HG02642 (cell line): ENCODE data around the gene NEK6.
A peak's percentile ranks its signal among the peaks of the same experiment; 100 is the strongest.

Source experiments
- ATAC-seq: cut with Tn5 transposase; IDR thresholded peaks from one replicate; pipeline ENCODE4 v1.9.1; 2021; ENCODE audit warnings: mild to moderate bottlenecking; ENCODE audit not compliant: unreplicated experiment, poor library complexity

The NEK6 gene

DNA sequence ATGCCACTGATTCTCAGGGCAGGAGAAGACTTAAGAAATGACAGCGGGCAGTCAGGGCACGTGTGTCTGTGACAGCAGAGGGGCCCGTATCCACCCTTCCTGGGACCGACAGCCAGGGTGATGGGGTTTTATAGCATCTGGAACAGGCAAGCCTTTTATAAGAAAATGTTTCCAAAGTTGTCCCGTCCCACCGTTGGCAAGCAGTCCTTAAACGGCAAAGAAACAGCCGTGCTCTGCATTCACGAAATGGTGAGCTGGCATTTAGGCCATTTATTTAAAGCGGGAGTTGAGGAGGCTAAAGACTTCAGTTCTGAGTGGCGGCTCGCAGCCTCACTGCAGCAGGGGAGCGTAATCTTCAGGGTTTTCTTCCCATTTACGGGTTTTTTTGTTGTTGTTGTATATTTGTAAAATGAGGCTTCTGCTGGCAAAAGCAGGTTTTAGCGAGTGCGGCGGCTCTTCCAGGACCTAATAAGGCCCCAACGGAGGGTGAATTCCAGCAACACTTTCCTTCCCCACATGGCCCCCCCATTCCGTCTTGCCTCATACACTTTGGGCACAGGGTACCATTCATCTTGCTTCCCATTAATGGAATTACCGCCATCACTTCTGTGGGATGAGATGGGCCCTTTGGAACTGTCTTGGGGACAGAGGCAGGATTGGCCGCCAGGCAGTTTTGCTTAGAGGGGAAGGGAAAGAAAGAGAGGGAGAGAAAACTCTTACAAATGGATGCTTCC is 15.8 kb downstream of the NEK6 start:
- no peak for ATAC-seq

DNA sequence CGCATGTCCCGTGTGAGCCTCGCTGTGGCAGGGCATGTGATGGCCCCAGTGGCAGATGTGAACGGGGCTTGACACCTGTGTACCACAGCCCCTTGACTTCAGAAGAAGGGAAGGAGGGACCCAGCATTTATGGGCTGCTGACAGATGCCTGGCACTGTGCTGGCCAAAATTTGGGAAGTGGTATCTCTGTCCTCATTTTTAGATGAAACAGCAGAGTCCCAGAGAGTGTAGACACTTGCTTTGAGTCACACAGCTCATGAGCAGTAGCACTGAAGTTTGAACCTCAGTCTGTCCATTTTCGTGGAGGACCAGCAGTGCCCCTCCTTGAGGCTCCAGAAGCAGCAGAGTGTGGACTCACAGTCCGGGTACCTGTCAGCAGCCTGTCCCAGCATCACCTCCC is 16.5 kb downstream of the NEK6 start:
- ATAC-seq, result no peak

DNA sequence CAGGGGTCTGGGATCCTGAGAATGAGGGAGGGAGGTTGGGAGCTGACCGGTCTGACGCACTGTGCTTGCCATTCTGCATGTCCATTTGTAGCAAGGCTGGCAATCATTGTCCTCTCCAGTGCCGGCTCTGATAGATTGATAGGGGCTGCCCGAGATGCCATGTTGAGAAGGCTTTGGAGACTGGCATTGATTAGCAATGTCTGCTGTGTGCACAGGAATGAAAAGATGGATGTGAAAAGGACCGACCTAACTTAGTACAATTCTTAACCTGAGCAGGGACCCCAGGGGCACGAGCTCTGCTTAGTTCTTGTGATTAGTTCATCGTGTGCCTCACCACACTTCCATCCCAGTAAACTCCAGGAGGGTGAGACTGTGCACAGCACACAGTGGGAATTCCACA is 17.0 kb downstream of the NEK6 start:
- ATAC-seq, result no peak

DNA sequence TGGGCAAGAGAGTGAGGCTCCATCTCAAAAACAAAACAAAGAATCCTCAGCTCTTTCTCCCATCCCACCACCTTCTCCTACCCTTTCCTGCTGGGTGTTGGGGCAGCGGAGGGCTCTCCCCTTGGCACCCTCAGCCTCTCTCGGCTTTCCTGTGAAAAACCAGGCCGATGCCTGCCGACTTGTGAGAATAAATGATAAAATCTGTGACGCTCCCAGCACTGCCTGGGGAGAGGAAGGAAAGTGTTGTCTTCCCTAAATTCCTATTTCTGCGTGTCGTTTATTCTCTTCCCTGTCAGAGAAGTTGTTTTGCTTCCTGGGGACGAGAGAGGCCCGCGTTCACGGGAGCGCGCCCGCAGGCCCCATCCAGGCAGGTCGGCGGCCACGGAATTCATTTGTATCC is 19.7 kb downstream of the NEK6 start:
- ATAC-seq, result no peak

DNA sequence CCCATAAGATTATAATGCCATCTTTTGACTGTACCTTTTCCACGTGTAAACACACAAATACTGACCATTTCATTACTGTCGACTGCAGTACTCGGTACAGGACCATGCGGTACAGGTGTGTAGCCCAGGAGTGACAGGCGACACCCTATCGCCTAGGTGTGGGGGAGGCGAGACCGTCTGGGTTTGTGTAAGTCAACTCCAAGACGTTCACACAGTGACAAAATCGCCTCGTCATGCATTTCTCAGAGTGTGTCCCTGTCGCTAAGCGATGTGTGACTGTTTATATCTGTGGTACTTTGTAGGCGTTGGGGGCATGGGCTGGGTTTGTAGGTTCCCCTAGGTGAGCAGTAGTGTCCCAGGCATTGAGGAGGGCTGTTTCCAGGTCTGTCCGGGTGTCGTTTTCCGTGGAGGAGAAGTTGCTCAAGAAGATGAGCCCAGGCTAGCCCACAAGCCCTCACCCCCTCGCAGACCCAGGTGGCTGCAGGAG is 20.3 kb downstream of the NEK6 start:
- no peak for ATAC-seq

DNA sequence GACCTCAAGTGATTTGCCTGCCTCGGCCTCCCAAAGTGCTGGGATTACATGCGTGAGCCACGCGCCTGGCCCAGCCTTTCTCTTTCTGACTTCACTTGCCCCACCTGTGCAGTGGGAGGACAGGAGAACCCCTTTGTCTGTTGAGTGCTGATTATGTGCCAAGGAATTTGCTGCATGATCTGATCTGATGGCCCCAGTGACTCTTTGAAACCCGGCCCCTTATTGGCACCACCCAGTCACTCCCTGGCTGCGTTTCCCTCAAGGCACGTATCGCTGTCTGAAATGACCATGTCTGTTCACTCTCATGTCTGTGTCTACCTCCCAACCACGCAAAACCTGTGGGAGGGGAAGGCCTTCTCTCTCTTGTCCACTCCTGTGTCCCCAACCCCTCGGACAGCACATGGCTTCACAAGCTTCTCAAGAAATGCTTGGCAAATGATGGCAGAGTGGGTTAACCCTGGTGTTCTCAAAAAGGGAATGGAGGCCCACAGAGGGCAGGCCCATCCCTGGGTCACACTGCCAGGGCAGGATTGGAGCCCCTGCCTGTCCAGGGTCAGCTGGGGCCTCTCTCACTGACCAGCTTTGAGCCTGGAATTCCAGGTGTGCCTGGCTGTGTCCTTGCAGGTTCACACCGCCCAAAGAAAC is 21.9 kb downstream of the NEK6 start:
- ATAC-seq, result no peak

DNA sequence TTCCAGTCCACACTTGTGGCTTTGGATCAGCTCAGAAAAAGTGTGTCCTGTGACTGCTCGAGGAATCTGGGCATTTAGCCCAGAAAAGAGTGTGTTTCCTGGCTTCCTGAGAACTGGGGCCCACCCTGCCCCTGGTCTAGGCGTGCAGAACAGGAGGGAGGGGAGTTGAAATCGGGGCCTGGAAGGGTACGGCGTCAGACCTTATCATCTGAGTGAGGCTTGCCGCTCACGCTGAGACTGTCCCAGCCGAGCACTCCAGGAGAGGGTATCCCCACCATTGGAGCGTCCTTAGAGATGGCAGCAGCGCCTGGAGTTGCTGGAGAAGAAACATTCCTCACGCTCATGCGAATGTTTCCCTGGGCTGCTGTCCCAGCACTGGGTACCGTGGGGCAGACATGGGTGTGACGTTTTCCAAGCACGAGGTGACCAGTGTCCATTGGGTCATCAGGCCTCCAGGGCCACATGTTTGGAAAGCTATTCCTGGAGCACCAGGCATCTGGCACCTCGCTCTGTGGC is 22.5 kb downstream of the NEK6 start:
- ATAC-seq, result no peak

DNA sequence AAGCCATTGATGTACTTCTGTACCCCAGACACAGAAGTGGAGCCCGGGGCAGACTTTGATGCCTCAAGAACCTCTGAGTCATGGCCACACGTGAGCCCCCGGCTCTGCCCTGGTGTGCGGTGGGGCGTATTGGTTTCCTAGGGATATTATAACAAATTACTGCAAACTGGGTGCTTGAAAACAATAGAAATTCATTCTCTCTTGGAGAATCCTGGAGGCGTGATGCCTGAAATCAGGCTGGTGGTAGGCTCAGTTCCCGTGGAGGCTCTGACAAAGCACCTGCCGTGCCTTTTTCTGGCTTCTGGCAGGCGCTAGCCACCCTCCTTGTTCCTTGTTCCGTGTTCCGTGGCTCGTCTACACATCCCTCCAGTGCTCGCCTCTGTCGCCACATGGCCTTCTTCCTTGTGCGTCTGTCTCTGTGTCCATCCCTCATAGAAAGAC is 24.2 kb downstream of the NEK6 start:
- ATAC-seq, result no peak

DNA sequence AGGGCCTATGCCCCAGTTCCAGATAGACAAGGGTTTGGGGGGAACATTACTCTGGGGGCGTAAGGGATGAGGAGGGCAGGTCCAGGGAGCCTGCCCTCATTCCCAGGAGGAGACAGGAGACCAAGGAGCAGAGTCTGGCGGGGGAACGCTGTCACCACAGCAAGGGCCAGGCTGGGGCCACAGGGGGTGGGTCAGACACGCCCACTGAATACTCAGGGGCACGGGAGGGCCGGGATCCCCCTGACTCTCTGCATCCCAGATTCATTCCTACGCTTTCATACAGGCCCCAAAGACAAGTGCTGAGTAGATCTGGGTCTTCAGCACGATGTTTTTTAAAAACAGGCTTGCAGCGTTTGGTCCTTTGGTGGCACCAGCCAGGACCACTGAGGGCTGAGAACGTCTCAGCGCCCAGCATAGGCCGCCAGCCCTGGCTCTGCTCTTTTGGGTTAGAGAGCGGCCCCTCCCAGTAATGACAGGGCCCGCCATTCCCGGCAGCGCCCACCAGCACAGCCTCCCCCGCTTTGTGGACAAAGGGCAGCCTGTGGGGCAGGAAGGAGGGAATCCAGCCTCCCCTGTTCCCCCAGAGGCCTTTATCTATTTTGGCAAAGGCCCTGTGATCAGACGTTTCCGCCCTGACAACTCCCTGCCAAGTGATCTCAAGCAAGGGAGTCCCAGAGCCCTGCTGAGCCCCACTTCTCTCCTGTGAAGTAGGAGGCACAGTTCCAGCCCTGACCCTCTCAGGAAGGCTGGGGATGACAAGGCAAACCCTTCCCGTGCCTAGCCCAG is 24.9 kb downstream of the NEK6 start:
- no peak for ATAC-seq

DNA sequence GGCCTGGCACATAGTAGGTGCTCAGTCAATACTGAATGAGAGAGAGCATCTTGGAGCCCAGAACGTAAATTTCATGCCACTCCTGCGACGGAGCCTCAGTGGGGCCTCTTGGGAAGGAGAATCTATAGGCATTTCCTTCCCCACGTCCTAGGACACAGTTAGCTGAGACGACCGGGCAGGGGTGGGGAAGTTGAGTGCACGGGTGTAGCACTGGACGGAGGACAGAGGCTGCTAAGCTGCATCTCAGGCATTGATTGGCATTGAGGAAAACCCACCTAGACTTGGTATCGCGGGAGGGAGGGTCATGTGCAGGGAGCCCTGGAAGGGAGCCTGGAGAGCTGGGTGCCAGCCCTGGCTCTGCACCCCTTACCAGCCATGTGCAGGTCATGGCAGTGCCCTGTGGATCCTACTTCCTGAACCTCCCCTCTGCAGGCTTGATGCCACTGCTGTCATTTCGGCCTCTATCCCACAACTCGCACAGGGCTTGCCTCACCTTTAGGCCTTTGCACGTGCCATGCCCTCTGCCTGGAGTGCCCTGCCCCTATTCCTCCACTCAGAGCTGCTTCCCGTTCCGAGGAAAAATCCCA is 25.6 kb downstream of the NEK6 start:
- ATAC-seq, result no peak

DNA sequence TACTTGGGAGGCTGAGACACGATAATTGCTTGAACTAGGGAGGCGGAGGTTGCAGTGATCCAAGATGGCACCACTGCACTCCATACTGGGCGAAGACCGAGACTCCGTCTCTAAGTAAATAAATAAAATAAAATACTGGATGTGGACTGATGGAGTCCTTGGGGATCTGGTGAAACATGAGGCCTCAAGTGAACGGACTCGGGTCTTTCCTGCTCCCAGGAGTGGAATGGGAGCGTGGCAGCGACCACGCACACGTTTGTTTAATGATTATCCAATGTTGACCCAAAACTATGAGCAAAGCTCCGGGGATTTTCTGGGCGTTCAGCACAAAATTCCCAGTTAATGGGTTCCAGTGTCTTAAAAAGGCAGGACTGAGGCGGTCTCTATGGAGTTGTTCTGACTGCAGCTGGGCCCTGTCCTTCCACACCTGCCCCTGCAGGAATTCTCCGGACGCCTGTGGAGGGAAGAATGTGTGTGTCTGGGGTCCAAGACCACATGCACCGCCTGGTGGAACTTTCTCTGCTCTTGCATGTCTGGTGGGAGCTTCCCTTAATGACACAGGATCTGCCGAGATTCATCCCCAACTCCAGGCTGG is 26.6 kb downstream of the NEK6 start:
- no peak for ATAC-seq

DNA sequence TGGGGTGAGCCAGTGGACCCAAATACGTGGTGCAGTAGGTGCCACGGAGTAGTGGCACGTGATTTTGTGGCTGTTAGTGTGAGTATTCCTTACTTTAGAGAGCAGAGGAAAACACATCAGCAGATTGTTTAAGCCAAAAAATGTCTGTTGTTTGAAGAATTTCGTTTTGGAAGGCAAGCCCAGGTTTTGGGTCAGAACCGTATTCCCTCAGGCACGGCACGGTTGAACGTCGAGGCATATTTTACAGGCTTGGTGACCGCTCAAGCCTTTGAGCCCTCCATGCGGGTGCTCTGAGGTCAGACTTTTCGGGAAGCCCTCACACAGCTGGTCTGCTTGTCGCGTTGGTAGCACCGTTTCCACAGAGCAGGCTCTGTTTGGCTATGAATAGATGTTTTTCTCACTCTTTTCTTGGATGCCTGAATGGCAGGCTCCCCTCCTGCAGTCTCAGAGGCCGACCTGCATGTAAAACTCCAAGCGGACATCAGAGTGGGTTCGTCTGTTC is 27.2 kb downstream of the NEK6 start:
- no peak for ATAC-seq

DNA sequence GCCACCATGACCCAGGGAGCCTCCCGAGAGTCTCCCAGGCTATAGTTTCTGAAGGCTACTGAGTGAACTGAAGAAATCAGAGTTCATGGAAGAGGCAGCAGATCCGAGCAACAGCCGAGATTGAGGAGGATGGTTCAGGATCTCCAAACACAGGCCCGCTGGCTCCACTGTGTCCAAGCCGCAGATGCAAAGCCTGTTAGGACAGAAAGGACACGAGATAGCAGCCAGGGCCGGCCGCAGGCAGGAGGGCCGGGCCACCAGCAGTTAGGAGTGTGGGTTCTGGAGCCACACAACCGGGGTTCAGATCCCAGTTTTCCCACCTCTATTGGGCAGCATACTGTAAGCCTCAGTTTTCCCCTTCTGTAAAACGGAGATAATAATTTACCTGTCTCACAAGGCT is 27.7 kb downstream of the NEK6 start:
- ATAC-seq, result no peak

DNA sequence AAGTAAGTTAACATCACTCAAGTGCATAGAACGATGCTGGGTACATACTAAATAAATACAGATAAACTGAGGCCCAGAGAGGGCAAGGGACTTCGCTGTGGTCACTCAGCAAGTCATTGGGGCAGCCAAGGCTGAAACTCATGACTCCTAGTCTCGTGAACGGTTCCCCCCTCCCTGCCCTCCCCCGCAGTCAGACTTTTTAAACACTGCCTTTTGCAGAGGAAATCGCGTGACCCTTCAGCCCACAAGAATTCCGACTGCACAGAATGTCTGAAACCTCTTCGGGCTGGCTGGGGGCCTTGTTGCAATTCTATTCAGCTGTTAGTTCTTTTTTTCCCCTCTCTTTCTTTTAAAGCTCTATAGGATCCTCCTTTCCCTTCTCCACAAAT is 28.1 kb downstream of the NEK6 start:
- peak; percentile 41 for ATAC-seq

DNA sequence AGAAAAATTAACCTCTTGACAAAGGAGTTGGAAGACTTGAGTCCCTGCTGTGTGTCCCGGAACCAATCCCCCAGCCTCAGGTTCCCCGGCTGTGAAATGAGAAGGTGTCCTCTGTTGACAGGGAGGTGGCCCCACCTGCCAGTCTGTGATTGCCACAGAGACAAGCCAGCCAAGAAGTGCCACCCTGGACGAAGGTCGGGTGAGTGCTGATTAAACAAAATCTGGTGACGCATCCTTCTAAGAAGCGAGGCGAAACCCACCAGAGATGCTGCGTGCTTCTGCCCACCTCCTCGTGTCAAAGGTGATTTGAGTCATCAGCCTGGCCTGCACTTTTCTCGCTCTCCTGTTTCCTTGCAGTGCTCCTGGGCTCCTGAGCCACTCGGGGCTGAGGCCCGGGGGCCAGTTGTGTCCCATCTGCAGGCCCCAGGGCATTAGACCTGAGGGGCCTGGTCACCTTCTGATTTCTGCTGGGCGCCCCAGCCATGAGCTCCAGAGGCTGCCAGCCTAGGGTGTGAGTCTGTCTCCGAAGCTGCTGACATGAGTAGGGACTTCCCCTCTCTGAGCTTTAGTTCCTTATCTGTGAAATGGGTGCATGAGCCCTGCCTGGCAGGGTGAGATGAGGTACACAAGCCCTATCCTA is 28.7 kb downstream of the NEK6 start:
- ATAC-seq, result peak; percentile 34

DNA sequence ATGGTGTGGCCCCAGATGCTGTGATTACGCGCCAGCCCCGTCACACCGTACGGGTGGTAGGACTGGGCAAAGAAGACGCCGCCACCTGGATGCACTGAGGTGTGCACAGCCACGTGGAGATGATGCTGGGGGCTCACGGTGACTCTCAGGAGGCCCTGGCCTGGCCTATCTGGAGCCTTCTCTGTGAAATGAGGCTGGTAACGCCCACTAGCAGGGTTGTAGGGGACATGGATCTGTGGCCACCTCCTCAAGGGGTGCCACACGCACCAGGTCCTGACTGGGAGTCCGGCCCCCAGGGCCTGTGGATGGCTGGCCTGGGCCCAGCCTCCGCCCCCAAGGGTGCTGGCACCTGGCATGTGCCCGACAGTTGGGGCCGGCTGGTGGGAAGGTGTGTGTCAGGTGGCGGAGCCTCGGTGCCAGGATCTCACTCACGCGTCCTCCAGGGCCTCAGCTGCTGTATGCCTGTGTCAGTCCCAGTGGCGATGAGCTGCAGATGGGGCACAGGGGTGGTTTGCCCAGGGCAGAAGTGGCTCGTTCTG is 32.4 kb downstream of the NEK6 start:
- no peak for ATAC-seq

DNA sequence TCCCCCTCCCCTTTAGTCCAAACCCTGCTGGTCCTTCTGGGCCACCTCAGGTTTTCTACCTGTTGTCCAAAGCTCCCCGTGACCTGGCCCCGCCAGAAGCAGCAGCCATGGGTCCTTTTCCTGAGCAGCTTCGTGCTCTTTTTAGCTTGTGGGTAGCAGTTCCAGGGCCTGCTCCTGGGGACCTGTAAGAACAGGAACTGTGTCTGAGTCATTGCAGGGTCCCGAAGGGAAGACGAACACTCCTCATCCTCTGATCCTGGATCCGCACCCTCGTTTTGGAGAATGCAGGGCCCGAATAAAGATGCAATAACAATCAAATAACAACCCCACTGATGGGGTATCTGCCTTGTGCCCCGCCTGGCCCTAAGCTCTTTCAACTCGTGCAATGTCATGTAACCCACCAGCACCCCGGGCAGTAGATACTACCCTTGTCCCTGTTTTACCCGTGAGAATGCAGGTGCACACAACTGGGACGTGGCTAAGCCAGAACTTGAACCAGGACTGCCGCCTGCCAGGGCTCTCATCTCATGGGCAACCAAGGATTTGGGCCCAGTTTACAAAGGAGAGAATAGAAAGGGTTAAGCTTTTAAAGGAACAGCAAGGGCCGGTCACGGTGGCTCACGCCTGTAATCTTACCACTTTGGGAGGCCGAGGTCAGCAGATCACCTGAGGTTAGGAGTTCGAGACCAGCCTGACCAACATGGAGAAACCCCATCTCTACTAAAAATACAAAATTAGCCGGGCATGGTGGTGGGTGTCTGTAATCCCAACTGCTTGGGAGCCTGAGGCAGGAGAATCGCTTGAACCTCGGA is 33.2 kb downstream of the NEK6 start:
- no peak for ATAC-seq

DNA sequence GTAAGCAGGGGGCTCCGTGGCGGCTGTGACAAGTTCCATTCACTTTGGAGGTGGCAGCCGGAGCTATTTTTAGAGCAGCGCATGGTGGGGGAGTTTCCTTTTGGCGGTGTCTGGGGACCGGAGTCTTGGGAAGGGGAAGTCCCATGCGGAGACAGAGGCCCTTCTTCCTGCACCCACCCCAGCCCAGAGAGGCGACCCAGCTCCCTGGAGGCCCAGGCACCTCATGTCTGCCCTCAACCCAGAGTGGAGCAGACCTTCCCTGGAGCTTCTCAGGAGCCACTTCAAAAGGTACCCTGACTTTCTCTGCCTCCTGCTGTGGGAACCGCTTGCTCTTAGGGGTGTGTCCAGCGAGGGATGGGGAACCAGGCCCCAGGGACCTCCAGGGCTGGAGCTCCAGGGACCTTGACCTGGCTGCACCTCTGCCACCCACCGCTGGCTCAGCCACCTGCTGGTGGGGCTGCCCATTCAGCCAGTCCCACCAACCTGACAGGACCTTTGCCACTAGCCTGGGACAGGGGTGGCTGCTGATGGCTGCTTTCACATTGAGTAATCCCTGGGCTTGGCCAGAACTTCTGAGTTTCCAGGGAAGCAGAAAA is 34.1 kb downstream of the NEK6 start:
- peak; percentile 56 for ATAC-seq
